T follicular helper cell (primary cell): ENCODE data around the gene BASP1.

Experiments
- DNase-seq: peaks from one replicate; pipeline ENCODE4 v3.0.0-alpha.2; 2020; ENCODE audit warnings: low read depth
- total RNA-seq, 2 experiments: gene quantifications; one replicate each; lab custom pipeline; 2026; lab: John Stamatoyannopoulos, UW

The BASP1 gene, protein sequence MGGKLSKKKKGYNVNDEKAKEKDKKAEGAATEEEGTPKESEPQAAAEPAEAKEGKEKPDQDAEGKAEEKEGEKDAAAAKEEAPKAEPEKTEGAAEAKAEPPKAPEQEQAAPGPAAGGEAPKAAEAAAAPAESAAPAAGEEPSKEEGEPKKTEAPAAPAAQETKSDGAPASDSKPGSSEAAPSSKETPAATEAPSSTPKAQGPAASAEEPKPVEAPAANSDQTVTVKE
- 0.42 to 0.56 reads per million in 2 experiments for total RNA-seq

DNA sequence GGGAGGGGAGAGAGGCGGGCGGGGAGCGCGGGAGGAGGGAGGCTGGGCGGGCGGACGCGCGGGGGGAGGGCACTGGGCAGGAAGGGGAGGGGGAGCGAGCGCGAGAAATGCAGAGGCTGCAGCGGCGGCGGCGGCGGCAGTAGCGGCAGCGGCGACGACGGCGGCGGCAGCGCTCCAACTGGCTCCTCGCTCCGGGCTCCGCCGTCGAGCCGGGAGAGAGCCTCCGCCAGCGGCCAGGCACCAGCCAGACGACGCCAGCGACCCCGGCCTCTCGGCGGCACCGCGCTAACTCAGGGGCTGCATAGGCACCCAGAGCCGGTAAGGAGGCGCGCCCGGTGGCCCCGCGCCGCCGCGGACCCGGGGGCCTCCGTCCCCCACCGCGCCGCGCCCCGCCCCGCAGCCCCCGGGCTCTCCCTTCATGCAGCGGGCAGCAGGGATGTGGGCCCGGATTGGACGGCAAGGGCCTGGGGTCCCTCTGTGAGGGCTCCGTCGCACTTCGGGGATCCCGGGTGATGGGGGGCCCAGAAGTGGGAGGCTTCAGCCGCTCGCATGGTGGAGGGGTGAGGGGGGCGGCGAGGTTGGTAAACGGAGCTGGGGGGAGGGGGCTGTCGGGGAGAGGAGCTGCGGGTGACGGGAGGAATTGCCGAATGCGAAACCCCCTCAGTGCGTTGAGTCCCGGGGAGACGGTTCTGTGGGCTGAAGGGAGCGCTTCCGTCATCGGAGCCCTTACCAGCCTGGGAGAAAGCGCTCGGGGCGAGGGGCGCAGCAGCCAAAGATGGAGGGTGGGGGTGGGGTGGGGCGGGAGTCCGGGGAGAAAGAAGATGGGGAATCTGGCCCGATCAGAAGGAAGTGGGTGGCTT is at the start of gene BASP1:
Gene BASP1, plus strand, starts transcription at position 139 of the 860 bp plus-strand sequence. CDS start 57,586 bp downstream, outside the sequence.
- DNase-seq, result peak; percentile 16

DNA sequence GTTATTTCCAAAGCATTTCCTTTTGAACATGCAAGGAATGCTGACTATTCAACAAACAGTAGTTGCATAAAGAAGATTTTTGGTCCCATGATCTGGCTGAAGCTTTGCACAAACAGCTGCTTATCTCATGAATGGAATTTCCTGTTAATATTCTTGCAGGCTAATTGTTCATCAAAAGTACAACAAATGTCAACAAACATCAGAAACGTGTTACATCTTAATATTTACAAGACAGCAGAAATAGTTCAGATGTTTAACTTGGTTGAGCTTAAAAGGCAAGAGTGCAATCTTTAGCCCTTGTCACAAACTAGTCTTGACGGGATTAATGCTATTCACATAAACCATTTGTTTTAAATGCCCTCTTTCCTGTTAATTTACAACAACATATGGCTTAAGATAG is 47.9 kb upstream of the BASP1 start:
- no peak for DNase-seq

DNA sequence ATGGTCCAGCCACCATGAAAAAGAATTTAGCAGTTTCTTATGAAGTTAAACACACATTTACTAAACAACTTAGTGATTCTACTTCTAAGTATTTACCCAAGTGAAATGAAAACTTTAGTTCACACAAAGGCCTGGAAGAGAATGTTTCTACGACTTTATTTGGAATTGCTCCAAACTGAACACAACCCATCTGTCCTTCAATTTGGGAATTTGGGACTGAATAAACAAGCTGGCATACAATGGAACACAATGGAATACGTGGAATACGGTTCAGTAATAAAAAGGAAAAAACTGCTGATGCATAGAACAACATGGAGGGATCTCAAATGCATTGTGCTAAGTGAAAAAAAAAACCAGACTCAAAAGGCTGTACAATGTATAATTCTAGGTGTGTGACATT is 44.6 kb upstream of the BASP1 start:
- no peak for DNase-seq

DNA sequence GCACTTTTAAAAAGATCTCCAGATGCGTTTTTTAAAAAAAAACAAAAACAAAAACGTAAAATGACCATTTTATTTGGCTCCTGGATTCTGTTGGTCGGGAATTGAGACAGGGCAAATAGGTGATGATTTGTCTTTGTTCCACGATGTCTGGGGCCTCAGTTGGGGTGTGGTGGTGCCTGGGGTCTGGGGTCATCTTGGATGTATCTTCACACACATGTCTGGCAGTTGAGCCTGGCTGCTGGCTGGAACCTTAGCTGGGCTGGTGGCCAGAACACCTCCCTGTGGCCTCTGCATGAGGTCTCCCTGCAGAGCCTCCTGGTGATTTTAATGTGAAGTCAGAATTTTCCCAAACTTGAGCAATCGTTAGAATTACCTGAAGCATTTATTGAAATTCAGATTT is 42.5 kb upstream of the BASP1 start:
- no peak for DNase-seq

DNA sequence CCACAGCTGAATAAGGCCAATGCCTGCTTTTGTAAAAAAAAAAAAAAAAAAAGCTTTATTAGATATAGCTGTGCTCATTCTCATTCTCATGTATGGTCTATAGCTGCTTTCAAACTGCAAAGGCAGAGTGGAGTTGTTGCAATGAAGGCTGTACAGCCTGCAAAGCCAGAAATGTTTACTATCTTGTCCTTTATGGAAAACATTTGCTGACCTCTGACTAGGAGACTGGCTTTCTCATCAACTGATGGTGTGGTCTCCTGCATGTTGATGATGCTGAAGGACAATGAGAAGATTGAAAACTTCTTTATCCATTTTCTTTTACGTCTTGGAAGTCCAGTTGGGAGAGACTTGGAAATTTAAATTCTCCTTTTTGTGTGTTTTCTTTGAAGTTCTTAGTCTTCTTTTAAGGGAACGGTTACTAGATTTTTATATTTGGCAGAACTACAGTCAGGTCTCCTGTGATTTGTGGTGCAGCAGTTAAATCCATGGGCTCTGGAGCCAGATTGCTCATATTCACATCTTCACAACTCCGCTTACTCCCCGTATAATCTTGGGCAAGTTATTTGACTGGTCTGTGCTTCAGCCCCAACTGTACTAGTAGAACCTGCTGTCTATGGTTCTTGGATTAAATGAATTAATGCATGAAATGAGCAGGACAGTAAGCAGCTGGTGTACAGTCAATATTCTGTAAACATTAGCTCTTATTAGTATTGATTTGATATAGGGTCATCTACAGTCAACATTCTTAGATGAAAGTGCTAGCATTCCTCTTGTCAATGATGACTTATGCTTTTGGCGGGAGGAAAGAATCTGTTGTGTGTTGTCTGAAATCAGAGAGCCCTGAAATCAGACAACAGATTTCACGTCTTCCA is 39.7 kb upstream of the BASP1 start:
- no peak for DNase-seq

DNA sequence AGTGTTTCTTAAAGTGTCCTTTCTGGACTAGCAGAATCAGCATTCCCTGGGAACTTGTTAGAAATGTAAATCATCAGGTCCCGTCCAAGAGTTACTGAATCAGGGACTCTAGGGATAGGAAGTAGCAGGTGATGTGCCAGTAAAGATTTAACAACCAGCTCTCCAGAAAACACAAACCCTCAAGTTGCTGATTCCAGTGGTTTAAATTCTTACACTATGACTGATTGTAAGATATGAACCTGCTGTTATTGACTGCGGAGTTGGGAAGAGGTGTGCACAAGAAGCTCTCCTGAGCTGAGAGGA is 39.1 kb upstream of the BASP1 start:
- no peak for DNase-seq

DNA sequence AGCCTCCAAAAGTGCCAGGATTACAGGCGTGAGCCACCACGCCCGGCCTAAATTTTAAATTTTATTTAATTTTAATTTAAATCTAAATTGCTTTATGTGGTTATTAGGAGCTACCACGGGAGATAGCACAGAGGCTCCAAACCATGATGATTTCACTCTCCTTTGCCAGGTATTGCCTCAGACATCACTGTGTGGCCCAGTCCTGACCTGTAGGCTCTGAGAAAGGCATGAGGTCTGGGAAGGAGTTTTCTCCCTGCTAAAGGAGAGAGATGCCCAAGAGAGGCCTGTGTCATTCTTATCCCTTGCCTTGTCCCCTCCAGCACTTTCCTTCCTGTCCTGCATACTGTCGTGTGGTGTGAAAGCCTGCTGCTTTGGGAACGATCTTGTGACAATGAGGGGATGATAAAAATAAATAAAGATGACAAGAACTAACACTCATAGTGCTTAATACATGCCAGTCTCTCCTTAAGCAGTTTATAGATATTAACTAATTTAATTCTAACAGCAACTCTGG is 37.0 kb upstream of the BASP1 start:
- DNase-seq, result no peak

DNA sequence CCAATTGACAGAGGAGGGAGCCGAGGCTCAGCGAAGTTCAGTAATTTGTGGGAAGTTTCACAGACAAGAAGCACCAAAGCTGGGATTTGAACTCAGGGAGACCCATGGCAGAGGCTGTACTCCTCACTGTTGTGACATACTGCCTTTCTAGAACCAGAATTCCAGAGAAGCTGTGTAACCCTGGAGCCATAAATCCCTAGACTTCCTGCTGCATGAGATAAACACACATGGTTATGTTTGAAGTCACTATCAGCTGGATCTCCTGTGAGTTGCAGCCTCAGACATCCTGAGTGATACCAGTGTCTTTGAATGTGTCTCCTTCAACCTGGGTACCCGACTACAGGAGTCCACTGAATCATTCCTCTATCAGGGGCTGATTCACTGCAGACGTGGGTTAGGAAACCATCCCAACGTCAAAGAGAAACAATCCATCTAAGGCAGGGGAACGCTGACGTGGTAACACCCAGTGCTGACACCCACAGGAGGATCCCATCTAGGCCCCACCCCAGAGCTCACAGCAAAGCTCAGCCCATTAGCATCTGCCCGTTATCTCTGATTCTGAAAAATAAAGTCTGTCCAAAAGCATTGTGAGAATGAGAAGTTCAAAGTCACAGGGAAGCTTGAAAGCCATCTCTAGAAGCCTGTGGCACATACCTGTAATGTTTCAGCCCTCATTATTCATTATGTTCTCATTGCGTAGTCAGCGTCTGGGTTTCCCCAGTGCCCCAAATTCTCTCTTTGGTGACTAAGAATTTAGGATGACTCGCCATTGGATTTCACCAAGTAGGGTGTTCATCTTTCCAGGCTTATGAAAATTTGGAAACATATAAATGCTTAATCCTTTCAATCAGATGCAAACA is 36.3 kb upstream of the BASP1 start:
- no peak for DNase-seq

DNA sequence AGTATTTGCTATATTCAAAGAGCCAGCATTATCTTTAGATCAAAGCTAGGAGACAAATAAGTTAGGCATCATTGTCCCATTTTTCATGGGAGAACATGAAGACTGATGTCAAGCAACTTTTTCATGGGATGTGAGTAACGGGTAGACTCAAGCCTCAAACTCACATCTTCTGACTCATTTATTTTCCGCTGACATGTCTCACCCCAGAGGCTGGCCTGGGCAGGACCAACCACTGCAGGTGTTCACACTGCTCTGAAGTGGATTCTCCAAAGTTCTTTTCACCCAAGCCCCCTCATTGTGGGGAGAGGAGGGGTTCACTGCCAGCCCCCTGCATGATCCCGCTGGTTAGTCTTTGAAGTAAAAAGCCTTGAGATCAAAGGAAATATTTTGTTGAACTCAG is 34.9 kb upstream of the BASP1 start:
- DNase-seq, result no peak

DNA sequence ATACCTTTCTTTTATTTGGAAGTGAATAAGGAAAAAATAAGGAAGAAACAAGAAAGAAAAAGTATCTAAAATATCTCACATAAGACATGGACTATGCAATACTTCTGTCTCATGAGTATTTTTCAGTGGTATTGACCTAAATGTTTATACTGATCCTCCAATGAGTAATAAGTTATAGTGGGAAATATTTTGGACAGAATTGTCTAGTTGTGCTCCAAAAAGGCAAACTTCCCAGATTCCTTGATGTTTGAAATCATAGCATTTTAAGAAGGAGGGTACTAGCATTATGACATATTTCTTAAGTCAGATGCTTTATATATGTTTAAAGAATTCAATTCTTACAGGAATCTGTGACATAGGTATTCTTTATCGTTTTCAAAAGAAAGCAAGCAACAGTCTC is 34.5 kb upstream of the BASP1 start:
- no peak for DNase-seq

DNA sequence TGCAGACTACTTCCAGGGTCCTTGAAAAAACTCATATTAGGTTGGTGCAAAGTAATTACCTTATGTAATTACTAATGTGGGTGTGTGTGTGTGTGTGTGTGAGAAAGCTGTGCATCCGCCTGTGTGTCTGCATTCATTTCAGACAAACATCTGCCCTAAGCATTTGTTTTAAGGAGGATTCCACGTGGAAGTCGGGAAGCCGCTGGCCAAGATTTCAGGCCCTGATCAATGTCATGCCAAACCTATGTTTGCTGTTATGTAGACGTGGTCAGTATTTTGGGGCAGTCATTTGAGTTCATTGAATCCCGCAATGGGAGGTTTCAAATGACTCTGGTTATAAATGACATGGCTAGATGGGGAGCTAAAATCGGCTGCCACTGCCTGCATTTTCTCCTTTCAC is 33.6 kb upstream of the BASP1 start:
- DNase-seq, result no peak

DNA sequence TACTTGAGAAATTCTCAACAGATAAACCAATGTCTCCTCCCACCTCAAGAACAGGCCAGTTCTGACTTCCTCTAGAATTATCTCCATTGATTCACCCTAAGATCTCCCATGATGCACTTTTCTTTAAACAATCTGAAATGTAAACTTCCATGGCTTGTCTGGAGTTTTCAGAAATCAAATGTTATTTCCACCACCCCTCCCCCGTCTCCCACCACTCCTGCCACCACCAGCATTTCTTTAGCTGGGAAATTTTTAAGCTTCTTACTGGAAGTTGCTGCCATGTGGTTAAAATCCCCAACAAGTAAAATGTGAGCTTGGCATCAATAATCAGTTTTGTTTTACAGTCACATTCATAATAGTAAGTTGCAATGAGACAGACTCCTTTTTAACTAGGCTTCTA is 32.8 kb upstream of the BASP1 start:
- DNase-seq, result no peak

DNA sequence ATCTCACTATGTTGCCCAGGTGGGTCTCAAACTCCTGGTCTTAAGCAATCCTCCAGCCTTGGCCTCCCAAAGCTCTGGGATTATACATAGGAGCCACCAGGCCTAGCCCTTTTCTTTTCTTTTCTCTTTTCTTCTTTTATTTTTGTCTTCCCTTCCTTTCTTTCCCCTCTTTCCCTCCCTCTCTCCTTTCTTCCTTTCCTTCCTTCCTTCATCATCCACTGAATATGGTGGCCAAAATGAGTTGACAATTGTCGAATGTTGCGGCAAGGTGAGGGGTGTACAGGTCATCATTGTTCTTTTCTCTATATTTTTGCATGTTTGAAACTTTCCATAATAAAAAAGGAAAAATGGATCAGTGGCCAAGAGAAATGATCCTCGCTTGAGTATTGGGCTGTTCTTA is 32.1 kb upstream of the BASP1 start:
- no peak for DNase-seq

DNA sequence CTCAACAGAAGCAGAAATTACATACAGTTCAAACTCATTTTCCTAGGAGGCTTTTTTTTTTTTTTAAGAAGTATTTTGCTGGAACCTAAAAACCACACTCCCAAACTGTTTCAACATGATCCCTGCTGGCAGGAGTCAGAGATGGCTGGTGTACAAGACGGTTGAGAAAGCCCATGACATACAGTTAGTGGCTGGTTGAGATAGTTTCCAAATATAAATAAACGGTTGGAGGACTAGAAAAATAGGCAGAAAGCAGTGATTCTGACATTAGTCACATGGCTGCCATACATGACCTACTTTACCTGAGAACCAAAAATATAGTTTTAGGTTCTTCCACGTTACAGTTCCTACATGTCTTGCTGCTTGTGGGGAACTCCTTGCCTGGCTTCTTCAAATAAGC is 31.7 kb upstream of the BASP1 start:
- DNase-seq, result no peak

DNA sequence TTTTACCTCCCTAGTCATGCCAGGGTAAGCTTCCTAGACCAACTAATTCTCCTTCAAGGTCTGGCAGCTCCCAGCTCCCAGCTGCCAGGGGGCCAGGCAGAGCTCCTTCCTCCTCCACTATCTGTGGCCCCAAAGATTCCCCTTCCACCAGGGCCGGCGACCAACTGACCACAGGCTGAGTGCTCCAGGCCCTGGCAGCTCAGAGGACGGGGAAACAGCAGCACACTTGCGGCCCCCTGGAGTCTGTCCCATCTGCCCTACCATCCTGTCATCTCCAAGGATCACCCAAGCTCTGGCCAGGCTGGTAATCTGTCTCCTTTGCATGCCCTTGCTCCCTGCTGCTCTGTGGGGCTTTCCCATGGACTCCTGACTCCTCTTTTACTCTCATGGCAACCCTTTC is 31.2 kb upstream of the BASP1 start:
- no peak for DNase-seq

DNA sequence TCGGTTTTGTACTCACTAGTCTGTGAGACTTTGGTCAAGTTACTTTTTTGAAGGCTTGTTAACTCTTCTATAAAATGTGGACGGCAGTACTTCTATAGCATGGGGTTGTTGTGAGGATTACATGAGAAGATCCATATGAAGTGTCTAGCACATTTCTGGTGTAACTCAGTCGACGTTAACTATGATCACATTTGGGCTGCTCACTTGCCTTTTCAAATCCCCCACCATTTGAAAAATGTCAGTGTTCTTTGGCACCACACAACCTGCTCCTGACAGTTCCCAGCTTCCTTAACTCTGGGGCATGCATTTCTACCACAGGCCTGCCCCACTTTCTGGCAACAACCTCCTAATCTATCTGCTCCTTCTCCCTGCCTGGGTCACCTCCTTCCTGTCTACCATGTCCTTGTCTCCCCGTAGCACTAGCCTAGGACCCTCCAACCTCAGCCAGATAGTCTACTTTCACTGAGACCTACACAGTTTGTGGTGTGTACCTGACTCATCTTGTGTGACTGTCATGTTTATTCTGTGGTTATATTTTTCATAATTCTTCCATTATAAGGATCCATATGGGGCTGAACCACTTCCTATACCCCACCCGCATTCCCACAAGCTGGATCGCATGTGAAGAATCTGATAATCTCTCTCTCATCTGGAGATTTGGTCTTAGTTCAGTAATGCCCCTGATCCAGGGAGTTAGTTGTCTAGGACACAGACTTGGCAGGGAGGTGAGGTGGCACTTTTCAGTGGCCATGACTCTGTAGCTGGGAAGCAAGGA is 30.2 kb upstream of the BASP1 start:
- DNase-seq, result no peak

DNA sequence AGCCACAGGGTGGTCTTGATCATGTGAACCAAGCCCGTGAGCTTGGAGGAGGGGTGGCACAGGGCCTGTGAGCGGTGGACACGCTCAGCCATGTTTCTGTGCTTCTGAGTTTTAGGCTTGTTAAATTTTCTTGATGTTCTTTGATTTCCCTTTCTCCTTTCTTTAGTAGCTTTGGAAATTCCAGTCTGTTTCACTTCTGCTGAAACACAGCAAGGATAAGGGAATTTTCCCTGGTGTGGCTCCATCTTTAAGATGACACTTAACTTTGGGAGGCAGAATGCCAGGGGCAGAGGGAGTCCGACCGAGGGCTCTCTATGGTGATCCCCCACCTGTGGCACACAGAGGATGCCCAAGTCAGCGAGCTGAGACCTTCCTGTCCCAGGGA is 29.7 kb upstream of the BASP1 start:
- no peak for DNase-seq

DNA sequence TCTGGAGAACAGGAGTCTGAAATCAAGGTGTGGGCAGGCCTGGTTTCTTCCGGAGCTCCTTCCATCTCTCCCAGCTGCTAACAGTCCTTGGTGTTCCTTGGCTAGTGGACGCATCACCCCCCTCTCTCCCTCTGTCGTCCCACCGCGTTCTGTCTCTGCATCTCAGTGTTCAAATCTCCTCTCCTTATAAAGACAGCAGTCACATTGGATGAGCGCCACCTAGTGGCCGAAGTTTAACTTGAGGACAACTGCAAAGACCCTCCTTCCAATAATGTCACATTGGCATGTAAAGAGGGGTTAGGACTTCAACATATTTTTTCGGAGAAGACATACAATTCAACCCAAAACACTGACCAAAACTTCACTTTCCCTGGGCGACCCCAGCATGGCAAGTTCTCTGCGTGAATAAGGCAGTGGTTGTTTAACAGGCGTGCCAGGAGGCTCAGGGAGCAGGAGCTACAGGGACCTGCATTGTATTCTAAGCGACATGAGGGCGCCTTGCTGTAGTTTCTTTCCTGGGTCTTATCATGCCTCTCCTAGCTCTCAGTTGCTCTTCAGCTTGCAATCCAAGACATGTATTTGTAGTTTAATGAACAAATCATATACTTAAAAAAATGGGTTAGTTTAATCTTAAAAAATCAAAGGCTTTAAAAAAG is 27.9 kb upstream of the BASP1 start:
- DNase-seq, result peak; percentile 16

DNA sequence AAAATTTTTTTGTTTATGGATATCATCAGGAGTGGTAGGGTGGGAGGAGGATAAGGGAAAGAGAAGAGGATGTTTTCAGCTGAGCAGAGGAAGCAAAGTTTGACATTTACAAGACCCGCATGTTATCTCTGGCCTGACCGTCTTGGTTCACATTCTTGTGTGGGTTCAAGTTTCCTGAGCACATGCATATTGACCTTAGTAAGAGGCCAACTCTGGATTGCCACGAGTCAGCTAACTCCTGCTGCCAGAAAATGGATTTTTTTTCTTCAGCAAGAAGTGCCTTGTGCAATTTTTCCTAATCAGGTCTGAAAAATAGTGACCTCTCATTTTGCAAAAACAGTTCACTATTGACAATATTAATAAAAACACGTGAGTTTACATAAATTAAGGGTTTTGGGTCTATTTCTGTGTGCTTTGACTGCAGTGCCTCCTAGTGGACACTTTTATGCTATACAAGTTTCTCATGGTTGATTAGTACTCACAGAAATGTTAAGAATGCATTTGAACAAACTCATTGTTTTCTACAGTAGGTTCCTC is 27.1 kb upstream of the BASP1 start:
- no peak for DNase-seq

DNA sequence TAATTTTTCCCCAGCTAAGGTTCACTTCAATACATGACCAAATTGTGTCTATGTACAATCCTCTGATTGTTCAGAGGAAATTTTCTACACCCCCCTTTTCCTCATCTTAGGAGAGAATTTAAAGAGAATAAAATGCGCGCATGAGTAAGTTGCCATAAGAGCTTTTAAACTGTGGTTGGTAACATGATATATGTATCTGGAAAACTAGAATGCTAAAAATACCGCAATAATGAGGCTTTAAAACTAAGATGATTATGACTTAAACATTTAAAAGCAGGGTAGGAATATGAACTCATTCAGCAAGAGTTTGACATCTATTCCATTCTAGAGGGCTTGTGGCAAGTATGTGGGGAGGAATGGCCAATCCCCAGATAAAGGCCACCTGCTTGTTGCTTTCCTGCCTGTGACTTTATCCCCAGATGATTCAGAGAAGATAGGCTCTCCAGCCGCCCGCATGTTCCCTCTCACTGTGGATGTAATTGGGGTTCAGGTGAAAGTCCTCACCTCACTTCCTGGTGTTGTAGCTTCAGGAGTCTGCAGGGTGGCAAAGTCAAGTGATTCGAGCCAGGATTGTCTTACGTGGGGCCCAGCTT is 26.5 kb upstream of the BASP1 start:
- no peak for DNase-seq
